HG02763 (cell line): ENCODE data around the gene RANBP10.
"Not testable (repeated sequence)": the region's sequence is repeated elsewhere in the genome, so short reads cannot be mapped to it uniquely, and the experiment has no call there.

ENCODE experiments used
- ATAC-seq: cut with Tn5 transposase; IDR thresholded peaks from one replicate; pipeline ENCODE4 v1.9.1; 2021; ENCODE audit warnings: mild to moderate bottlenecking, moderate library complexity; ENCODE audit not compliant: unreplicated experiment

Gene RANBP10

DNA sequence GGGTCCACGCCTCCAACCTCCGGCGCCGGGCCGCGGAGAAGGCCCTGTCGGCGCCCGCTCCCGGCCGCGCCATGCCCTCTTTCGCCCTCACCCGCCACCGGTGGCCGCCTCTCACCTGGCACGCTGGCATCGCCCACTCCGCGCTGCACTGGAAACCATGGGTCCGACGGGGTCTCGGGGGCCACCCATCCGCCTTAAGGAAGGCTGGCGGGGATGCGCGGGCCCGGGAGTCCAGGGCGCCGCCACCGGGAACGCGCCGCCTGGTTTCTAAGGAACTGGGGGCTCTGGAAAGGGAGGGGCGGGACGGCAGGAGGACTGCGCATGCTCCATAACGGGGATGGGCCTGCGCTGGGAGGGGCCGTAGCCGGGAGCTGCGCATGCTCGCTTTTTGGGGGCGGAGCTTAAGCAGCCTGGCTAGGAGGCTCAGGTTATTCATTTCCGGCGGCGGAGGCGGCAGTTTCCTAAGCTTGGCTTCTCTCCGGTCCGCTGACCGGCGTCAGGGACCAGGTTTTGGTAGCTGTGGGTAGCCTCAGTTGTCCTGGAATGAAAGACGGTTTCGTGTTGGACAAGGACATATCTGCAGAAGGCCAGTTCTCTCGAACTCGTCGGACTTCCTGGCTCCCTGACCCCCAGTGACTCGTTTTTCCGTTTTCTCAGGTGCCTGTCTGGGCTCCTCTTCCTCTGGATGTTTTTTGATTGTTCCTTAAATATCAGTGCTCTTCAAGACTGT lies 87.1 kb downstream of the RANBP10 start, which contains the start of gene GFOD2:
Gene GFOD2 (minus strand): TSS at position 269 of the 730 bp plus-strand sequence. CDS start 33,601 bp downstream, outside the sequence.
- ATAC-seq: peak; percentile 90

DNA sequence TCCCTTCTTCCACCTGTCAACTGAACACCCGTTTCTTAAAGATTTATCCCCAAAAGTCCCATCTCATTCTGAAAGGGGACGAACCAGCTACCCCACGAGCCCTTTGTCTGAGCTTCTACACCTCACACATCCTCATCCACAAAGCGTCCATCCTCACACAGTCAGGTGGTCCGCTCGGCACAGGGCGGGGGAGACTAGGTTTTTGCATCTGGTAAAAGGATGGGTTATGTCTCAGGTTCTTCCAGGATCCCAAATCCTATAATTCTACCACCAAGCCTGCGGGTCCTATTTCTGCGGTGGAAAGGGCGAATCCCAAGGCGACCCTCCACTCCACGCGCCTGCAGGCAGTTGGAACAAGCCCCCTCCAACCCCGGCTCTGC lies 87.7 kb downstream of the RANBP10 start:
- no peak for ATAC-seq

DNA sequence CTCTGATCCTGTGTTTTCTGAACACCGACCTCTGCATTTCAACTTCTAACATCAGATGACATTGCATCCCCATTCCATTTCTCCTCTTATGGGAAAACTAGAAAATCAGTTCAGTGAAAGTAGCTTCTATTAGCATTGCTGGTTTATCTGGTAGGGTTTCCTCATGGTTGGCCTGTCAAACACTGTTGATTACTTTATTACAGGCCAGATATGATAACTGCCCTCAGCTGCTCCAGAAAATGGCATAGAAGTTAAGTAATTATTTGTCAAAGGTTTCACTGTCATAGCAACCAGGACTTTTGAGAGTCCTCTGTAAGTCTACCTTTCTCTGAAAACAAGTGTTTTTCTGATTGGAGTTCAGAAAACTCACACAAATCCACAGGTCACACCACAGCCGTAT lies 90.3 kb downstream of the RANBP10 start:
- no peak for ATAC-seq

DNA sequence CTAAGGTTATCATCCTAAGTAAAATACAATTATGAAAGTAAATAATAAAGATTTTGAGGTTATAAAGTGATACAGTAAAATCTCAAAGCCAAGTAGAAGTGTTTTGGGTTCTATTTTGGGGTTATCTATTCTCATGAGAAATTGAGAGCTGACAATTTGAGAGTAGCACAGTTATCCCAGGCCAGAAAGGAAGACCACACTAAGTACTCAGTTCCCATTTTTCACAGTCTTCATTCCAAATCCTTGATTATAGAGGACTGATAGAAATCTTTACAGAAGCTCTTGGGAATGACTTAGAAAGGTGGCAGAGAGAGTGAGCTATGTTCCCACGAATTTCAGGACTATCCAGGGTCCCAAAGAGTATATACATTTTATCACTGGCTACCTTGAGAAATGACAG lies 91.8 kb downstream of the RANBP10 start:
- ATAC-seq: no peak

DNA sequence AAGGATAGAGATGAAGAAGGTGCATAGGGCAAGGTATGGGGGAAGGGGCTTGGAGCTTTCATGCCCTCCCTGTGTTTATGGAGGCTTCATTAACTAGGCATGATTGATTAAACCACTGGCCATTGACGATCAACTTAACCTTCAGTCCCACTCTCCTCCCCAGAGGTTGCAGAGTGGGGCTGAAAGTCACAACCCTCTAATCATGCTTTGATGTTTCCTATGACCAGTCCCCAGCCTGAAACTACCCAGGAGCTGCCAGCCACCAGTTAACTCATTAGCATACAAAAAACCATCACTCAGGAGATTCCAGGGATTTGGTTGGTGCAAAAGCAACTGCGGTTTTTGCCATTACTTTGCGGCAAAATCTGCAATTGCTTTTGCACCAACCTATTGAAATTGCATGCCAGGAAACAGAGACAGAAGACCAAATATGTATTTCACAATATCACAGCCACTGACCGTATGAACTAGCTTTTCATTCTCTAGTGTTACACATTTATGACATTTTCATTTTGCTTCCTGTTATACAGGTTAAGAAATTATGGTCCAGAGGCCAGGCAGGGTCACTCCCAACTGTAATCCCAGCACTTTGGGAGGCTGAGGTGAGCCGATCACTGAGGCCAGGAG lies 92.6 kb downstream of the RANBP10 start:
- ATAC-seq: no peak

DNA sequence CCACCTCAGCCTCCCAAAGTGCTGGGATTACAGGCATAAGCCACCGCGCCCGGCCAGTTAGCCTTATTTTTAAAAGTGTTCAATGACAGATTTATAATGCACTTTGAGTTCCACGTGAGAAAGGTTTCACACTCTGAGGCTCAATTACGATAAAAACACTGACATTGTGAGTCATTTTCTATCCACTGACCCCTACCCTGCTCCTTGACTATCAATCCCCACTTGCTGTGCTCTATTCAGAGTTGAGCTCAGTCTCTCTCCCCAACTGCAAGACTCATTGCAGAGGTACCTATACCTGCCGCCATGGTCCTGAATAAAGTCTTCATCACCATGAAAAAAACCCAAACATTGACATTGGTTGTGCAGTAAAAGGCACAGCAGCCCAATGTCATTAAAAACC lies 95.8 kb downstream of the RANBP10 start:
- no peak for ATAC-seq

DNA sequence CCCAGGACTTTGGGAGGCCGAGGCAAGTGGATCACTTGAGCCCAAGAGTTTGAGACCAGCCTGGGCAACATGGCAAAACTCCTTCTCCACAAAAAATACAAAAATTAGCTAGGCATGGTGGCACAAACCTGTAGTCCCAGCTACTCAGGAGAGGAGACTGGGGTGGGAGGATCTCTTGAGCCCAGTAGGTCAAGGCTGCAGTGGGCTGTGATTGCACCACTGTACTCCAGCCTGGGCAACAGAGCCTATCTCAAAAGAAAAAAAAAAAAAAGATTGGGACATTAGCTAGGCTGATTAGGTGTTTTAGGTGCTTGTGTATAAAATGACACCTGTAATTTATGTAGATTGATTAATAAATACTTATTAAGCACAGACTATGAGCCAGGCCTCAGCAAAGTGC lies 97.3 kb downstream of the RANBP10 start:
- no peak for ATAC-seq

DNA sequence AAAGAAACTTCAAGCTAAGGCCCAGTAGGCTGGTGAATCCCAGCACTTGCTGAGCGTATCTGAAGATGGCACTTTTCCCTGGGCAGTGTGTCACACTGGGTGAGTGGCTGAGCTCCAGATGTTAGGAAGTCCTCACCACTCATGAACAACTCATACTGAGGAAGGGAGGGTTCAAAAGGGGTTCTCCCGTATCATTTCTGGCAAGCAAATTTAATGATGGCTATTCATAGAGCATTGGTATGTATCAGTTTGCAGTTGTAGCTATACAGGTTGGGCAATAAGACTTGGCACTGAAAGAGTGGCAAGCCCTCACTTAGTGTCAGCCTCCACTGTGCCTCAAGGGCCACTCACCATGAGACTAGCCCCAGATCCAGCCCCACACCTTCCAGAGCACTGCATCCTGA lies 98.0 kb downstream of the RANBP10 start:
- ATAC-seq: no peak

DNA sequence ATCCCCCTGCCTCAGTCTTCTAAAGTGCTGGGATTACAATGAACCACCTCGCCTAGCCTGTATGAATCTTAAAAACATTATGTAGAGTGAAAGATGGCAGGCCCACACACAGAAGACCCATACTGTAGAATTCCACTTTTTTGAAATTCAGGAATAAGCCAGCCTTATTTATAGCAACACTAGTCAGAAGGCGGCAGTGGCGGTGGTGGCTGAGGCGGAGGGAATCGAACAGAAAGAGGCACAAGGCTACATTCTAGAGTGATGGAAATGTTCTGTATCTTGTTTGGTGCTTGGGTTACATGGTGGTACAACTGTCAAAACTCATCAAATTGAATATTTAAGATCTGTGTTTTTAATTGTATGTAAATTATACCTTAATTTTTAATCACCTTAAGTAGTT lies 98.6 kb downstream of the RANBP10 start:
- ATAC-seq: no peak

DNA sequence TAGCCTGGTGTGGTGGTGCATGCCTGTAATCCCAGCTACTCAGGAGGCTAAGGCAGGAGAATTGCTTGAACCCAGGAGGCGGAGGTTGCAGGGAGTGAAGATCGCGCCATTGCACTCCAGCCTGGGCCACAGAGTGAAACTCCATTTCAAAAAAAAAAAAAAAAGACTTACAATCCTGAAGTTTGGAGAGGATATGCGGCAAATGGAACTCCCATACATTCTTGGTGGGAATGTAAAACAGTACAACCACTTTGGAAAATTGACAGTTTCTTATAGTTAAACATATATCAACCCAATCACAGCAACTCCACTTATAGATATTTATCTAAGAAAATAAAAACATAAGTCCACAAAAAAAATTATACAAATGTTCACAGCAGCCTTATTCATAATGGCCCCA lies 99.2 kb downstream of the RANBP10 start:
- ATAC-seq: no peak

DNA sequence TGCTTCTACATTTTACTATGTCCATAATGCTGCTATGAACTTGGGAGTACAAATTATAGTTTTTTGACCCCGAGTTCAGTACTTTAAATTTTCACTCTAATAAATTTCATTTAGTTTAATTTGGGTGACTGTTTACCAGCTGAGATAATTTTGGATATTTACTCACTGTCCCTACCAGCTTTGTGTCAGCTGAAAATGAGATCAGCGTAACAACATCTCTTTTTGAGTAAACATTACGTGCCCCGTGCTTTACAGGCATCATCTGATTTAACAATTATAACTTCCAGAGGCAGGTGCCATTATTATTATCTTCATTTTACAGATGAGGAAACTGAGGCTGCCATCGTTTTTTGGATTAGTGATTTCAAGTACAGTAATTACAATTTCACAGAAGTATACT lies 102.2 kb downstream of the RANBP10 start:
- no peak for ATAC-seq

DNA sequence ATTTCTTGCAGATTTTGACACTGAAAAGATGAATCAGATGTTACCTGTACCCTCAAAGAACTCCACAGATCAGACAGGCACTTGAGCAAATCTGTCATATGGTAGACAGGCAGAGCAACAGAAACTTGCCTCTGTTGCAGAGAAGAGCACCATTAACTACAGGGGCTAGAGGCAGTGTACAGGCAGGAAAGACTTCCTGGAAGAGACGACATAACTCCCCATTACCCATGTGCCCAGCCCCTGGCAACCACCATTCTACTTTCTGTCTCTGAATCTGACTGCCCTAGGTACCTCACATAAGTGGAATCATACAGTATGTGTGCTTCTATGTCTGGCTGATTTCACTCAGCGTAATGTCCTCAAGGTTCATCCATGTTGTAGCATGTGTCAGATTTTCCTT lies 102.7 kb downstream of the RANBP10 start:
- ATAC-seq: no peak

DNA sequence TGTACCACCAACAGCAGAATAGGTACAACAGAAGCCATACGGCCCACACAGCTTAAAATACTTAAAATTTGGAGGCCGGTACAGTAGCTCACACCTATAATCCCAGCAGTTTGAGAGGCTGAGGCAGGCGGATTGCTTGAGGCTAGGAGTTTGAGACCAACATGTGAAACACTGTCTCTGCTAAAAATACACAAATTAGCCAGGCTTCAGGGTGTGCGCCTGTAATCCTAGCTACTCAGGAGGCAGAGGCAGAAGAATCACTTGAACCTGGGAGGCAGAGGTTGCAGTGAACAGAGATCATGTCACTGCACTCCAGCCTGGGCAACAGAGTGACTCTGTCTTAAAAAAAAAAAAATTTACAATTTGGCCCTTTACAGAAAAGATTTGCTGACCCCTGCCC lies 104.2 kb downstream of the RANBP10 start:
- no peak for ATAC-seq

DNA sequence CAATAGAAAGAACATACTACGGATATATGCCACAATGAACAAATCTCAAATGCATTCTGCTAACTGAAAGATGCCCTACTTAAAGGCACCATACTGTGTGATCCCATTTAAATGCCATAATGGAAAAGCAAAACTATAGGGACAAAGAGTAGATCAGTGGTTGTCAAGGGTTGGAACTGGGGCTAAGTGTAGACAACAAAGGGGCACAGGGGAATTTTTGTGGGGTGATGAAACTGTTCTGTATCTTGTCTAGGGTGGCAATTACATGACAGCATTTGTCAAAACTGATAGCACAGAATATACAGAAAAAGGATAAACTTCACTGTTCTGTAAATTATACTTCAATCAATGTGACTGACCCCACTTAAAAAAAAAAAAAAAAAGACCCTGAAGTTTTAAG lies 104.9 kb downstream of the RANBP10 start:
- no peak for ATAC-seq

DNA sequence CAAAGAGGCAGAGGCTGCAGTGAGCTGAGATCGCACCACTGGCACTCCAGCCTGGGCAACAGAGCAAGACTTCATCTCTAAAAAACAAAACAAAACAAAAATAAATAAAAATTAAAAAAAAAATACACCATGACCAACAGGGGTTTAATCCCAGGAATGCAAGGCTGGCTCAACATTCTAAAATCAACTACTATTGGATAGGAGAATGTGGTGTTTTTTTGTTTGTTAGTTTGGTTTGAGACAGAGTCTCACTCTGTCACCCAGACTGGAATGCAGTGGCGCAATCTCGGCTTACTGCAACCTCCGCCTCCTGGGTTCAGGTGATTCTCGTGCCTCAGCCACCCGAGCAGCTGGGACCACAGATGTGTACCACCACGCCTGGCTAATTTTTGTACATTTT lies 107.1 kb downstream of the RANBP10 start:
- ATAC-seq: no peak

DNA sequence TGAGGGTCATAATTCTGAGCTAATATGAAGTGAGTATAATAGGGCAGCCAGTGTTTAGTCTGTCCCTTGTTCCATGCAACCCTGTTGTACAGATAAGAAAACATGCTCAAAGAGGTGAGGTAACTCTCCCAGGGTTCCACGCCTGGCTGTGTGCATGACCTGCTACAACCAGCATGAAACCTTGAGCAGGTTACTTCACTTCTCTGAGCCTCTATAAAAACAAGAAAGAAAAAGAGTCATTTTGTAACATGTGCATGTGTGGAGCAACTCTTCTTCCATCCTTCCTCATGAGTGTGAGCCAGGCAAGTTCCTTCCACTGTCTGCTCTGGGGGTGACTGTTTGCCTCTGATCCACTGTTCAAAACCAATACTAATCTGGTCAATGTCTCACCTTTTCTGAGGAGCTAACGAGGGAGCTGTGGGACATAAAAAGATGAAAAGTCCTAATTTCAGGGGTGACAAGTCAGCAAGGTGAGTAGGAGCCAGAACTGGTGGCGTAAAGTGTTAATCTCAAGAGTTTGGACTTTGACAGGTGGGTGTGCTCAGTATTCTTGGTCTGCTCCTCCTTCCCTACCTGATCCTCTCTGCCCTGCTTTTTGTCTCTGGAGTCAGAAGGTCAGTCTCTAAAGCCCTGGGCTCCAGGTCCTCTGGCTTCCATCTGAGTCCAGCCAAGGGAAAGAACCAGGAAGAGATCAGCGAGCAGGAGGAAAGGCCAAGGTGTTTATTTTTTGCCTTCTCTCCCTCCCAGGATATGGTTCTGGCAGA lies 108.8 kb downstream of the RANBP10 start:
- no peak for ATAC-seq

DNA sequence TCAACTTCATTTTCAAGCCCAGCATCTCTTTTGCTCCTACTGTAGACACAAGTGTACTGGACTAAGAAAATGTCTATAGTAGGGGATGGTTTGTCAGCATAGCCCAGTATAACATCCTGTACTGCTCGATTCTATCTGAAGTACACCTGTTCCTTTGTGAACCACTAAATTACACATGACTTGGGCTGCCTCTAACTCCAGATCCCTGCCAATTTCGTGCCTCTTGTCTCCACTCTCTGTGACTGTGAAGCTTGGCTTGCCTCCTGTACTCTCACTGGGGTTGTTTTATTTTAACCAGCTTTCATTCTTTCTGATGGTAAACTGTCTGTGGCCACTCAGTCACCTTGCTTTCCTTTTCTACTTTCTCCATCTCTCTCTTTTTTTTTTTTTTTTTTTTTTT lies 111.7 kb downstream of the RANBP10 start:
- ATAC-seq: no peak

DNA sequence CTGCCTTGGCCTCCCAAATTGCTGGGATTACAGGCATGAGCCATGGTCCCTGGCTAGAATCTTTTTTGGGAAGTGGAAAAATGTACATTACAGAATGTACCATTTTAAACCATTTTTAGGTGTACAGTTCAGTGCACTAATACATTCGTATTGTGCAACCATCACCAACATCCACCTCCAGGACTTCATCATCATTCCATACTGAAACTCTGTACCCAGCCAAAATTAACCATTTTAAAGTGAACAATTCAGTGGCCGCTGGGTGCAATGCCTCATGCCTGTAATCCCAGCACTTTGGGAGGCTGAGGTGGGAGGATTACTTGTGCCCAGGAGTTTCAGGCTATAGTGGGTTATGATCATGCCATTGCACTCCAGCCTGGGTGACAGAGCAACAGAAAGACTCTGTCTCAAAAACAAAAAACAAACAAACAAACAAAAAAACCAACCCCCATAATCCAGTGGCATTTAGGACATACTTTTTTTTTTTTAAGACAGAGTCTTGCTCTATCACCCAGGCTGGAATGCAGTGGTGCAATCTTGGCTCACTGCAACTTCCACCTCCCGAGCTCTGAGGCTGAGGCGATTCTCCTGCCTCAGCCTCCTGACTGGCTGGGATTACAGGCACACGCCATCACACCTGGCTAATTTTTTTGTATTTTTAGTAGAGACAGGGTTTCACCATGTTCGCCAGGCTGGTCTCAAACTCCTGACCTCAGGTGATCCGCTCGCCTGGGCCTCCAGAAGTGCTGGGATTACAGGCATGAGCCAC lies 112.7 kb downstream of the RANBP10 start:
- ATAC-seq: not testable (repeated sequence)

DNA sequence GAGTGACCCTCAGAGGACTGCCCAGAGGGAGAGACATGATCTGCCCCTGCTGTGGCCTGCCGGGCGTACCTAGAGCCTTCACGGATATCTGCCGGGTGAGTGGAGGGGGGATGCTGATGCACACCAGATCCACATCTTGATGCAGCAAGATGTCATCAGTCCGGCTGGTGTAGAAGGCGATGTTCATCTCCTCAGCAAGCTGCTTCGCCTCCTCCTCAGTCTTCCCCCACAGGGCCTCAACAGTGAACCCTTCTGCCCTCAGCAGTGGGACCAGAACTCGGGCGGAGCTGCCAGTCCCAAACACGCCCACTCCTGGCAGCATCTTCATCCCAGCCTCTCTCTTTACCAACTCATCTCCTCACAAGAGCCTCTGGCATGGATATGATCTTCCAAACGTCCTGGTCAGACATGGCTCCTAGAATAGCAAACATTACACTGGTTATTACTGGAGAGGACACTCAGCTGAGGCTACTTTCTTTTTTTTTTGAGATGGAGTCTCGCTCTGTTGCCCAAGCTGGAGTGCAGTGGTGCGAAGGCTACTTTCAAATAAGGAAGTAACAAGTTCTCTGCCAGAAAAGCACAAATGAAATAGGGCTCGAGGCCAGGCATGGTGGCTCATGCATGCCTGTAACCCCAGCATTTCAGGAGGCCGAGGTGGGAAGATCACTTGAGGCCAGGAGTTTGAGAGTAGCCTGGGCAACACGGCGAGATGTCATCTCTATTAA lies 120.8 kb downstream of the RANBP10 start:
- ATAC-seq: no peak

DNA sequence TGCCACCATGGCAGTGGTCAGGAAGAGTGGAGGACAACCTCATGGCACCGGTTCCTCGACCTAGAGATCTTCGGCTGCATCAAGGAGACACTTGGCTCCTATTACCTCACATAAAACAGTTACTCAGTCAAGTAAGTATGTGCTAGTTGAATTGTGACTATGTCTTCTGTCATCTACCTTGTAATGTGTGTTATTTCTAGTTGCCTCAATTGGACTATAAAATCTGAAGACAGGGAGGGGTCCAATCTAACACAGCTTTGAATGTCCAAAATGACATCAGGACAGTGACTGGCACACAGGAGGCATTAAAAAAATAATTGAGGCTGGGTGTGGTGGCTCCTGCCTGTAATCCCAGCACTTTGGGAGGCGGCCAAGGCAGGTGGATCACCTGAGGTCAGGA lies 122.6 kb downstream of the RANBP10 start:
- no peak for ATAC-seq
